ENCODE data around the gene CTR9.

CTR9 gene

DNA sequence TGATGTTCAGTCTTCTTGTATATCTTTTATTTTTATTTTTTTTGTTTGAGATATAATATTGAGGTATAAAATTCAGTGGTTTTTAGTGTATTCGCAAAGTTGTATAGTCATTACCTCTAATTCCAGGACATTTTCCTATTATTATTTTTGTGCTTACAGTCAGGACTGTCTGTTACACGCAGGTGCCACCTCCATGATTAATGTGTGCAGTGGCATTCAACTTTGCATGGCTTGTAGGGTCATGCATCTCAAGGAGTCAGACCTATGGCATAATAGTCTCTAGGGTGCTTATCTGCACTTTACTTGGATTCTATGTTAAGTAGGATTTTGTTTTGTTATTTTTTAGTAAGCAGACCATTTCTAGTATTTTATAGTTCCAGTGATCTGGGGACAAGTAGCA is 1.0 kb downstream of the CTR9 start:
- DNase-seq (ENCODE audit: insufficient read length, low spot score), result no peak
- FAIRE-seq, result peak; percentile 9
- TF ChIP-seq PAX5 (IDR thresholded peaks at IDR 0.05; ENCODE audit: insufficient read depth, low read length, severe bottlenecking), result no peak
- TF ChIP-seq SPI1 (IDR thresholded peaks at IDR 0.05; ENCODE audit: low read depth, low read length), result no peak
- no peak for TF ChIP-seq POLR2A (IDR thresholded peaks at IDR 0.05; ENCODE audit: low read depth, low read length)
- TF ChIP-seq TAF1 (IDR thresholded peaks at IDR 0.05; ENCODE audit: low read depth, low read length), result no peak
- TF ChIP-seq POU2F2 (IDR thresholded peaks at IDR 0.05; ENCODE audit: low read depth, low read length), result no peak
- TF ChIP-seq POLR2AphosphoS5 (IDR thresholded peaks at IDR 0.05; ENCODE audit: low read depth, low read length), result no peak

DNA sequence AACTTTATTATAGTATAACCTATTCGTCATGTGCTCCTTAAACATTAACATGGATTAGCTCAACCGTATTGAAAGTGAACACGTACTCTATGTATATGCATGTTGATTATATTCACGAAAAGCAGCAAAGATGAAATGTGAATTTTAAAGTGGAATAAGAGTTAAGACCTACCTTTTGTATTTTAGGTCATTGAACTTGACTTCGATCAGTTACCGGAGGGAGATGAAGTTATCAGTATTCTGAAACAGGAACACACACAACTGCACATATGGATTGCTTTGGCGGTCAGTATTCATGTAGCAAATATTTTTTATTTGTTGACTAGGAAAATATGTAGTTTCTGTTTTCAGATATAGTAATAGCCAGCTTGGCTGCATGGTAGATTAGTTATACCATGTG is 1.4 kb downstream of the CTR9 start:
- TF ChIP-seq TAF1 (IDR thresholded peaks at IDR 0.05; ENCODE audit: low read depth, low read length), result no peak
- no peak for TF ChIP-seq PAX5 (IDR thresholded peaks at IDR 0.05; ENCODE audit: insufficient read depth, low read length, severe bottlenecking)
- no peak for TF ChIP-seq POU2F2 (IDR thresholded peaks at IDR 0.05; ENCODE audit: low read depth, low read length)
- no peak for TF ChIP-seq SPI1 (IDR thresholded peaks at IDR 0.05; ENCODE audit: low read depth, low read length)
- no peak for TF ChIP-seq POLR2AphosphoS5 (IDR thresholded peaks at IDR 0.05; ENCODE audit: low read depth, low read length)
- TF ChIP-seq POLR2A (IDR thresholded peaks at IDR 0.05; ENCODE audit: low read depth, low read length), result no peak
- no peak for DNase-seq (ENCODE audit: insufficient read length, low spot score)
- FAIRE-seq, result no peak

GRCh38 chr11:10758957-10759356 is 7.9 kb downstream of the CTR9 start:
- no peak for DNase-seq (ENCODE audit: insufficient read length, low spot score)
- FAIRE-seq, result no peak
- TF ChIP-seq POU2F2 (IDR thresholded peaks at IDR 0.05; ENCODE audit: low read depth, low read length) (no peak), PAX5 (IDR thresholded peaks at IDR 0.05; ENCODE audit: insufficient read depth, low read length, severe bottlenecking) (no peak), TAF1 (IDR thresholded peaks at IDR 0.05; ENCODE audit: low read depth, low read length) (no peak), POLR2AphosphoS5 (IDR thresholded peaks at IDR 0.05; ENCODE audit: low read depth, low read length) (no peak), SPI1 (IDR thresholded peaks at IDR 0.05; ENCODE audit: low read depth, low read length) (no peak), POLR2A (IDR thresholded peaks at IDR 0.05; ENCODE audit: low read depth, low read length) (no peak)

DNA sequence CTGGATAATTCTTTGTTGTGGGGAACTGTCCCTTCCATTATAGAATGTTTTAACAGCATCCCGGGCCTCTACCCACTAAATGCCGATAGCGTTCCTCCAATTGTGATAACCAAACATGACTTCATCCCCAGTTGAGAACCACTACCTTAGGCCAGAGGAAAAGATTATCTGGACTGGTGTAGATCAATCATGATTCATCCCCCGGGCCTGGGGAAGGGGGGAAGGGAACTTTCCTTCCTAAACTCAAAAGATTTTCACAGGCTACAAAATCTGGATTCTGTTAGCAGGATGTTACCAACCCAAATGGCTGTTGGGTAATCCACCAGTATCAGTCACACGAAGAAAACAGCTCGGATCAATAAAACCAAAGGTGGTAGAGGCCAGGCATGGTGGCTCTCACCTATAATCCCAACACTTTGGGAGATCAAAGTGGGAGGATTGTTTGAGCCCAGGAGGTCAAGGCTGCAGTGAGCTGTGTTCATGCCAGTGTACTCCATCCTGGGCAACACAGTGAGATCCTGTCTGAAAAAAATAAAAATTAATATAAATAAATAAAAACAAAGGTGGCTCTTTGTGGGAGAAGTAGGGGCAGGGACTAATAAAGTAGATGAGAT is 10.1 kb downstream of the CTR9 start:
- no peak for DNase-seq (ENCODE audit: insufficient read length, low spot score)
- peak; percentile 41 for FAIRE-seq
- no peak for TF ChIP-seq TAF1 (IDR thresholded peaks at IDR 0.05; ENCODE audit: low read depth, low read length)
- no peak for TF ChIP-seq SPI1 (IDR thresholded peaks at IDR 0.05; ENCODE audit: low read depth, low read length)
- no peak for TF ChIP-seq POU2F2 (IDR thresholded peaks at IDR 0.05; ENCODE audit: low read depth, low read length)

- FAIRE-seq (peak; percentile 61), DNase-seq (ENCODE audit: insufficient read length, low spot score) (no peak)
- TF ChIP-seq SPI1 (IDR thresholded peaks at IDR 0.05; ENCODE audit: low read depth, low read length), result peak; percentile 99
- TF ChIP-seq POLR2AphosphoS5 (IDR thresholded peaks at IDR 0.05; ENCODE audit: low read depth, low read length), result no peak
Observed at GRCh38 chr11:10762185-10762584, 11.1 kb downstream of the CTR9 start.

GRCh38 chr11:10762913-10763421 is 11.9 kb downstream of the CTR9 start:
- TF ChIP-seq POLR2A (IDR thresholded peaks at IDR 0.05; ENCODE audit: low read depth, low read length) (no peak), TAF1 (IDR thresholded peaks at IDR 0.05; ENCODE audit: low read depth, low read length) (no peak), POLR2AphosphoS5 (IDR thresholded peaks at IDR 0.05; ENCODE audit: low read depth, low read length) (no peak), POU2F2 (IDR thresholded peaks at IDR 0.05; ENCODE audit: low read depth, low read length) (no peak), PAX5 (IDR thresholded peaks at IDR 0.05; ENCODE audit: insufficient read depth, low read length, severe bottlenecking) (no peak), SPI1 (IDR thresholded peaks at IDR 0.05; ENCODE audit: low read depth, low read length) (no peak)
- FAIRE-seq (peak; percentile 28), DNase-seq (ENCODE audit: insufficient read length, low spot score) (no peak)

GRCh38 chr11:10763766-10764165 is 12.7 kb downstream of the CTR9 start:
- TF ChIP-seq POLR2AphosphoS5 (IDR thresholded peaks at IDR 0.05; ENCODE audit: low read depth, low read length), result no peak
- no peak for TF ChIP-seq POU2F2 (IDR thresholded peaks at IDR 0.05; ENCODE audit: low read depth, low read length)
- no peak for TF ChIP-seq TAF1 (IDR thresholded peaks at IDR 0.05; ENCODE audit: low read depth, low read length)
- TF ChIP-seq PAX5 (IDR thresholded peaks at IDR 0.05; ENCODE audit: insufficient read depth, low read length, severe bottlenecking), result no peak
- TF ChIP-seq SPI1 (IDR thresholded peaks at IDR 0.05; ENCODE audit: low read depth, low read length), result no peak
- no peak for TF ChIP-seq POLR2A (IDR thresholded peaks at IDR 0.05; ENCODE audit: low read depth, low read length)
- DNase-seq (ENCODE audit: insufficient read length, low spot score), result no peak
- FAIRE-seq, result no peak

GRCh38 chr11:10764412-10764811 is 13.4 kb downstream of the CTR9 start:
- no peak for FAIRE-seq
- TF ChIP-seq POLR2A (IDR thresholded peaks at IDR 0.05; ENCODE audit: low read depth, low read length) (no peak), POLR2AphosphoS5 (IDR thresholded peaks at IDR 0.05; ENCODE audit: low read depth, low read length) (no peak), TAF1 (IDR thresholded peaks at IDR 0.05; ENCODE audit: low read depth, low read length) (no peak), SPI1 (IDR thresholded peaks at IDR 0.05; ENCODE audit: low read depth, low read length) (no peak), PAX5 (IDR thresholded peaks at IDR 0.05; ENCODE audit: insufficient read depth, low read length, severe bottlenecking) (no peak), POU2F2 (IDR thresholded peaks at IDR 0.05; ENCODE audit: low read depth, low read length) (no peak)
- DNase-seq (ENCODE audit: insufficient read length, low spot score), result no peak

DNA sequence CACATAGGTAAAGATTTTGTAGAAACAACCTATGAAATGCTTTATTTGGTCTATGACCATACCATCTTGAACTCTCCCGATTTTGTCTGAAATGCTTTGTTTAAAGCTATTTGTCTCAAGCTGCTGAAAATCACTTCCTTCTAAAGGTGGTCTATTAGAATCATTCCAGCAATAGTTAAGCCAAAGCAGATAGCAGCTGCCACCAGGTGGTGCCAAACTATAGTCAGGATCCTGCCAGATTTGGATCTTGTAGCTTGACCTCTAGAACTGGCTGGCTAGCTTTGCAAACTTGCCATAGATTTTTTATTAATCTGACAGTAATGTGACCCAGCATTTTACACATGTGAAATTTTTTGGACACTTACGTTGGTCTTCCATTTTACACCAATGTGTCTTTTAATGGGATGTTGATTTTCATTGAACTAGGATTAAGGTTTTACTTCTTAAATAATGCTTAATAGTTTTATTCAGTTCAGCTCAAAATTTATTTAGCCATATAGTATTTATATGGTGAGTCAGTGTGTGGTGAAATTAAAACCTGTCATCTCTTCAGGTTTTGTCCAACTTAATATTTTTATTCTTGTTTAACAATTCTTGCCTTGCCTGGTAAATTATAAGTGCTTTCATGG is 19.7 kb downstream of the CTR9 start:
- FAIRE-seq (peak; percentile 88), DNase-seq (ENCODE audit: insufficient read length, low spot score) (no peak)
- TF ChIP-seq TAF1 (IDR thresholded peaks at IDR 0.05; ENCODE audit: low read depth, low read length) (no peak), POU2F2 (IDR thresholded peaks at IDR 0.05; ENCODE audit: low read depth, low read length) (no peak), PAX5 (IDR thresholded peaks at IDR 0.05; ENCODE audit: insufficient read depth, low read length, severe bottlenecking) (no peak), POLR2A (IDR thresholded peaks at IDR 0.05; ENCODE audit: low read depth, low read length) (no peak), SPI1 (IDR thresholded peaks at IDR 0.05; ENCODE audit: low read depth, low read length) (no peak), POLR2AphosphoS5 (IDR thresholded peaks at IDR 0.05; ENCODE audit: low read depth, low read length) (no peak)

- TF ChIP-seq POU2F2 (IDR thresholded peaks at IDR 0.05; ENCODE audit: low read depth, low read length), result no peak
- TF ChIP-seq PAX5 (IDR thresholded peaks at IDR 0.05; ENCODE audit: insufficient read depth, low read length, severe bottlenecking), result no peak
- TF ChIP-seq POLR2A (IDR thresholded peaks at IDR 0.05; ENCODE audit: low read depth, low read length), result no peak
- TF ChIP-seq SPI1 (IDR thresholded peaks at IDR 0.05; ENCODE audit: low read depth, low read length), result no peak
- no peak for TF ChIP-seq TAF1 (IDR thresholded peaks at IDR 0.05; ENCODE audit: low read depth, low read length)
- TF ChIP-seq POLR2AphosphoS5 (IDR thresholded peaks at IDR 0.05; ENCODE audit: low read depth, low read length), result no peak
- DNase-seq (ENCODE audit: insufficient read length, low spot score) (no peak), FAIRE-seq (no peak)
Observed at GRCh38 chr11:10771457-10771856, 20.4 kb downstream of the CTR9 start.
